Testis (tissue), 2 donors: Measurements from ENCODE around the gene ITPR2.

Experiments used
- CTCF ChIP-seq, 3 experiments: fragments of 450-650 bp in 2 of 3; fragments of 200-600 bp in 1 of 3; sonication (generic) in 1 of 3; IDR thresholded peaks; one replicate each; pipeline ENCODE4 v1.5.1; 2016 to 2019; ENCODE audit warnings: antibody characterized with exemption in 3 of 3, mild to moderate bottlenecking in 2 of 3, moderate library complexity in 1 of 3
- POLR2A ChIP-seq: fragments of 450-650 bp; IDR thresholded peaks from one replicate; pipeline ENCODE4 v1.6.1; 2017; ENCODE audit warnings: antibody characterized with exemption, mild to moderate bottlenecking, moderate library complexity

GRCh38 chr12:26629864-26630263, 203.1 kb downstream of the ITPR2 start:
- TF ChIP-seq CTCF (IDR thresholded peaks at IDR 0.05), result peak in 1 of 3 experiments; percentile 10
- no peak for TF ChIP-seq POLR2A
